IMR-90 (cell line): ENCODE measurements around the gene CCNB2. TPM values are rescaled to one million over a fixed set of nuclear protein-coding genes. Genes with fewer than 3 reads are reported as not detected.

Experiments
- ATAC-seq: fragments of 200-7000 bp; cut with Tn5 transposase; 2 replicates; pipeline ENCODE4 v1.9.1; 2020; ENCODE audit warnings: low read depth, mild to moderate bottlenecking, moderate library complexity
- BruUV-seq: library from RNA; stranded (reverse); fragments of 400-500 nt; replicated peaks from 2 replicates; lab custom pipeline; 2021; lab: Mats Ljungman, UMichigan
- CTCF ChIA-PET: fragments of 300-600 bp; formaldehyde crosslinking; extraction: SDS; loops from one replicate; lab custom pipeline; 2021; ENCODE audit warnings: antibody characterized with exemption; lab: Yijun Ruan, JAX
- POLR2A ChIA-PET: fragments of 300-600 bp; sonication (Branson Sonifier 250); formaldehyde crosslinking; loops from one replicate; lab custom pipeline; 2022; ENCODE audit warnings: antibody characterized with exemption; ENCODE audit not compliant: unreplicated experiment; lab: Charles Lee
- DNase-seq: peaks from one replicate; pipeline ENCODE4 v3.0.0; 2013
- H2AFZ ChIP-seq: replicated peaks from 2 replicates; pipeline ENCODE3; 2013; ENCODE audit warnings: low read length, mild to moderate bottlenecking; ENCODE audit not compliant: poor library complexity
- H2AK5ac ChIP-seq: 2 replicates; pipeline ENCODE4 v1.6.1; 2013; ENCODE audit warnings: low read depth, low read length, inconsistent platforms
- H2AK9ac ChIP-seq: replicated peaks from 2 replicates; pipeline ENCODE3; 2013; ENCODE audit warnings: mild to moderate bottlenecking, low read depth, low read length, moderate library complexity; ENCODE audit not compliant: poor library complexity
- H2BK120ac ChIP-seq: 2 replicates; pipeline ENCODE4 v1.6.1; 2013; ENCODE audit warnings: low read depth, low read length, inconsistent platforms
- H2BK15ac ChIP-seq: 3 replicates; pipeline ENCODE4 v1.6.1; 2013; ENCODE audit warnings: low read depth, low read length, inconsistent platforms
- H2BK20ac ChIP-seq: 2 replicates; pipeline ENCODE4 v1.6.1; 2013; ENCODE audit warnings: low read depth, mild to moderate bottlenecking, inconsistent platforms, low read length, moderate library complexity
- H2BK5ac ChIP-seq: 2 replicates; pipeline ENCODE4 v1.6.1; 2013; ENCODE audit warnings: mild to moderate bottlenecking, low read depth, low read length, inconsistent platforms; ENCODE audit not compliant: poor library complexity, severe bottlenecking
- H3K14ac ChIP-seq: replicated peaks from 2 replicates; pipeline ENCODE4 v1.6.1; 2013; ENCODE audit warnings: low read depth, low read length, inconsistent platforms
- H3K18ac ChIP-seq: 2 replicates; pipeline ENCODE4 v1.6.1; 2013; ENCODE audit warnings: low read depth, low read length, control low read depth
- H3K23ac ChIP-seq: 2 replicates; pipeline ENCODE4 v1.6.1; 2013; ENCODE audit warnings: low read depth, low read length, inconsistent platforms
- H3K27ac ChIP-seq: 2 replicates; pipeline ENCODE4 v1.5.1; 2013; ENCODE audit warnings: mild to moderate bottlenecking, control low read depth, low read length; ENCODE audit not compliant: insufficient read depth
- H3K27me3 ChIP-seq: 2 replicates; pipeline ENCODE4 v1.6.1; 2013; ENCODE audit warnings: low read length; ENCODE audit not compliant: control insufficient read depth, insufficient read depth
- H3K36me3 ChIP-seq: 2 replicates; pipeline ENCODE4 v1.6.1; 2013; ENCODE audit warnings: low read length, mixed read lengths; ENCODE audit not compliant: control insufficient read depth, insufficient read depth
- H3K4ac ChIP-seq: 2 replicates; pipeline ENCODE4 v1.6.1; 2013; ENCODE audit warnings: low read depth, low read length, inconsistent platforms
- H3K4me1 ChIP-seq: 2 replicates; pipeline ENCODE4 v1.6.1; 2013; ENCODE audit warnings: low read length, mixed read lengths; ENCODE audit not compliant: control insufficient read depth, insufficient read depth
- H3K4me2 ChIP-seq: 2 replicates; pipeline ENCODE4 v1.6.1; 2013; ENCODE audit warnings: low read depth, mild to moderate bottlenecking, control low read depth, low read length, moderate library complexity
- H3K4me3 ChIP-seq: 2 replicates; pipeline ENCODE4 v1.5.1; 2013; ENCODE audit warnings: low read depth, mild to moderate bottlenecking, control low read depth, low read length, moderate library complexity; ENCODE audit not compliant: insufficient read depth
- H3K56ac ChIP-seq: 2 replicates; pipeline ENCODE4 v1.6.1; 2013; ENCODE audit warnings: low read length, inconsistent platforms; ENCODE audit not compliant: insufficient read depth; ENCODE audit errors: extremely low read depth
- H3K79me1 ChIP-seq, 2 experiments: 2 replicates each; pipeline ENCODE4 v1.6.1; 2013; ENCODE audit warnings: low read length in 2 of 2, inconsistent platforms in 1 of 2, low read depth in 1 of 2
- H3K9ac ChIP-seq: 2 replicates; pipeline ENCODE4 v1.6.1; 2013; ENCODE audit warnings: low read depth, low read length, control low read depth
- H3K9me1 ChIP-seq: 2 replicates; pipeline ENCODE4 v1.6.1; 2013; ENCODE audit warnings: low read length, inconsistent platforms; ENCODE audit not compliant: insufficient read depth
- H3K9me3 ChIP-seq: 2 replicates; pipeline ENCODE4 v1.6.1; 2013; ENCODE audit warnings: low read length; ENCODE audit not compliant: control insufficient read depth, insufficient read depth
- H4K20me1 ChIP-seq: 2 replicates; pipeline ENCODE4 v1.6.1; 2013; ENCODE audit warnings: low read length, inconsistent platforms; ENCODE audit not compliant: insufficient read depth
- H4K5ac ChIP-seq: 2 replicates; pipeline ENCODE4 v1.6.1; 2013; ENCODE audit warnings: mild to moderate bottlenecking, low read depth, low read length, control low read depth
- H4K8ac ChIP-seq, 2 experiments: 2 replicates each; pipeline ENCODE4 v1.6.1; 2013; ENCODE audit warnings: low read depth in 2 of 2, low read length in 2 of 2, control low read depth in 1 of 2, inconsistent platforms in 1 of 2
- H4K91ac ChIP-seq: 2 replicates; pipeline ENCODE4 v1.6.1; 2013; ENCODE audit warnings: low read depth, low read length, inconsistent platforms; ENCODE audit not compliant: insufficient read depth
- BHLHE40 ChIP-seq: fragments of 150-350 bp; IDR thresholded peaks from 2 replicates; pipeline ENCODE4 v1.6.1; 2016; ENCODE audit warnings: mild to moderate bottlenecking, low read depth, low read length
- CHD1 ChIP-seq: IDR thresholded peaks from 2 replicates; pipeline ENCODE4 v1.6.1; 2012; ENCODE audit warnings: low read depth, low read length, improper control_type of control experiment
- CTCF ChIP-seq: conservative IDR thresholded peaks from 2 replicates; pipeline ENCODE4 v1.5.1; 2012; ENCODE audit warnings: mild to moderate bottlenecking, low read depth, low read length, improper control_type of control experiment
- ELK1 ChIP-seq: fragments of 150-350 bp; IDR thresholded peaks from 2 replicates; pipeline ENCODE4 v1.6.1; 2016; ENCODE audit warnings: low read depth, mild to moderate bottlenecking, low read length, moderate library complexity, borderline replicate concordance
- FOS ChIP-seq: fragments of 150-350 bp; IDR thresholded peaks from 2 replicates; pipeline ENCODE4 v1.6.1; 2016; ENCODE audit warnings: low read depth, low read length
- MAFK ChIP-seq: IDR thresholded peaks from 2 replicates; pipeline ENCODE4 v1.6.1; 2012; ENCODE audit warnings: low read depth, low read length, improper control_type of control experiment
- MAZ ChIP-seq: IDR thresholded peaks from 2 replicates; pipeline ENCODE4 v1.6.1; 2012; ENCODE audit warnings: low read depth, mild to moderate bottlenecking, low read length, improper control_type of control experiment, moderate library complexity, borderline replicate concordance
- MXI1 ChIP-seq: IDR thresholded peaks from 2 replicates; pipeline ENCODE4 v1.6.1; 2012; ENCODE audit warnings: low read depth, mild to moderate bottlenecking, low read length, moderate library complexity, borderline replicate concordance
- NFE2L2 ChIP-seq: fragments of 150-350 bp; IDR thresholded peaks from 2 replicates; pipeline ENCODE4 v1.6.1; 2016; ENCODE audit warnings: low read depth, mild to moderate bottlenecking, low read length
- RAD21 ChIP-seq: IDR thresholded peaks from 2 replicates; pipeline ENCODE4 v1.6.1; 2012; ENCODE audit warnings: low read length, improper control_type of control experiment
- RCOR1 ChIP-seq: IDR thresholded peaks from 2 replicates; pipeline ENCODE4 v1.6.1; 2012; ENCODE audit warnings: mild to moderate bottlenecking, low read length, improper control_type of control experiment; ENCODE audit not compliant: insufficient replicate concordance
- SMC3 ChIP-seq: fragments of 150-350 bp; IDR thresholded peaks from 2 replicates; pipeline ENCODE4 v1.6.1; 2016; ENCODE audit warnings: low read depth, mild to moderate bottlenecking, antibody characterized with exemption, low read length, moderate library complexity
- USF2 ChIP-seq: fragments of 150-350 bp; IDR thresholded peaks from 2 replicates; pipeline ENCODE4 v1.6.1; 2017; ENCODE audit warnings: mild to moderate bottlenecking, antibody characterized with exemption, low read length, low read depth
- WGBS, 2 experiments: methylation state at CpG; one replicate each; pipeline versions ENCODE4 v1.1.5 to v1.1.7; 2013; ENCODE audit warnings: missing lambda C conversion rate in 2 of 2; ENCODE audit not compliant: insufficient read length in 1 of 2; ENCODE audit errors: extremely low coverage in 2 of 2; 5-methylcytosine and 5-hydroxymethylcytosine counted together
- dilution Hi-C: fragments of 300-500 bp; cut with HindIII; formaldehyde crosslinking; loops from one replicate; pipeline ENCODE4 v1.14.3; 2018; ENCODE audit warnings: low sequenced_read_pairs; ENCODE audit not compliant: unreplicated experiment
- in situ Hi-C: fragments of 300-500 bp; cut with MboI; formaldehyde crosslinking; loops from 3 replicates; pipeline ENCODE4 v1.14.3; 2019; ENCODE audit warnings: low sequenced_read_pairs, inconsistent platforms, mixed read lengths
- intact Hi-C: fragments of 100-400 bp; cut with micrococcal nuclease; formaldehyde crosslinking; loops from 2 replicates; pipeline ENCODE4 v1.10.0; 2022
- polyA plus RNA-seq, 3 experiments: library from polyadenylated mRNA; depleted of rRNA; stranded (reverse); fragments of >200 nt; gene quantifications; 2 replicates each; pipeline ENCODE4 v1.2.3, GENCODE V29; 2012; ENCODE audit warnings: low replicate concordance in 1 of 3
- total RNA-seq: library from RNA; depleted of rRNA; stranded (reverse); fragments of >200 nt; gene quantifications from 2 replicates; pipeline ENCODE4 v1.2.3, GENCODE V29; 2012

Gene CCNB2
- total and polyA plus RNA-seq, 2 of the 4 experiments (the other 2 are of a cell fraction) = 52.5 to 54.6 TPM

GRCh38 chr15:59170295-59171066 is 65.5 kb downstream of the CCNB2 start:
- peaks cover 16% of the 10 kb centered on the region for H3K9me1 ChIP-seq
- intact Hi-C loops (no loop called here), in situ Hi-C loops (loop anchor here (10.0 kb wide), 1 partner anchor 204 kb away; the partner anchor contains the start of gene MYO1E), dilution Hi-C loops (no loop called here)
- H3K79me1 ChIP-seq = peaks cover 7 to 31% of the 10 kb centered on the region in 2 experiments; a peak in 3 of 4 replicates
- H2BK5ac ChIP-seq = peak overlapping the region; percentile 61
- peak overlapping the region; percentile 69 for H3K4ac ChIP-seq
- peak overlapping the region; percentile 49; the same call in 2 of the 3 replicates for H2BK15ac ChIP-seq
- no peak overlapping the region for H2BK20ac ChIP-seq
- H2AK5ac ChIP-seq = peak overlapping the region; percentile 63; the same call in 1 of the 2 replicates
- H3K18ac ChIP-seq = peak overlapping the region; percentile 40
- H4K91ac ChIP-seq = 0 out of 2 replicates have a peak overlapping the region, but pooled peaks have one; percentile 23
- no TSS peak for BruUV-seq
- peaks cover 35% of the 10 kb centered on the region for H3K4me1 ChIP-seq
- H2AK9ac ChIP-seq = peak overlapping the region; percentile 77
- ATAC-seq (no peak), DNase-seq (no peak)
- H4K20me1 ChIP-seq = peaks cover 10% of the 10 kb centered on the region
- no peak overlapping the region for H3K27ac ChIP-seq
- H2BK120ac ChIP-seq = peak overlapping the region; percentile 60; the same call in 1 of the 2 replicates
- H2AFZ ChIP-seq = peak overlapping the region; percentile 40
- peak overlapping the region in 1 of 2 experiments; percentile 35; a peak in 1 of 4 replicates for H4K8ac ChIP-seq
- H3K9me3 ChIP-seq = no peaks in the 10 kb centered on the region
- no peak overlapping the region for H3K56ac ChIP-seq
- no peak overlapping the region for H3K4me2 ChIP-seq
- ChIA-PET POLR2A (no interaction called here), CTCF (interaction anchor here (0.6 kb wide), 2 partner anchors 211 to 1438 kb away, joined by 3 to 5 read pairs; no protein-coding TSS in a partner anchor)
- H4K5ac ChIP-seq = no peak overlapping the region; the same call in 1 of the 2 replicates
- no peak overlapping the region for H3K9ac ChIP-seq
- H3K27me3 ChIP-seq = no peaks in the 10 kb centered on the region
- no peak overlapping the region for H3K14ac ChIP-seq
- no peak overlapping the region for H3K23ac ChIP-seq
- H3K4me3 ChIP-seq = no peak overlapping the region
- H3K36me3 ChIP-seq = peaks cover 15% of the 10 kb centered on the region
- WGBS, 2 experiments = 60% methylated on average over 1 of the region's 12 CpGs; no CpG with 5 or more reads in 1 of the 2 experiments
- TF ChIP-seq RCOR1 (no peak), USF2 (no peak), MAFK (no peak), BHLHE40 (no peak), ELK1 (no peak), MXI1 (no peak), CHD1 (no peak), FOS (no peak), CTCF (no peak), NFE2L2 (no peak), MAZ (no peak), RAD21 (no peak), SMC3 (no peak)
